Activated CD4-positive, alpha-beta T cell treated with anti-CD3 and anti-CD28 coated beads for 1 hour (primary cell): Measurements from ENCODE around the gene ARFGEF2.

Experiments
- DNase-seq: peaks from one replicate; pipeline ENCODE4 v3.0.0-alpha.2; 2020

The ARFGEF2 gene

GRCh38 chr20:48899881-48900280, 21.6 kb upstream of the ARFGEF2 start:
- DNase-seq = no peak

GRCh38 chr20:48901326-48901725, 20.2 kb upstream of the ARFGEF2 start:
- no peak for DNase-seq

GRCh38 chr20:48903705-48904104, 17.8 kb upstream of the ARFGEF2 start:
- no peak for DNase-seq

DNA sequence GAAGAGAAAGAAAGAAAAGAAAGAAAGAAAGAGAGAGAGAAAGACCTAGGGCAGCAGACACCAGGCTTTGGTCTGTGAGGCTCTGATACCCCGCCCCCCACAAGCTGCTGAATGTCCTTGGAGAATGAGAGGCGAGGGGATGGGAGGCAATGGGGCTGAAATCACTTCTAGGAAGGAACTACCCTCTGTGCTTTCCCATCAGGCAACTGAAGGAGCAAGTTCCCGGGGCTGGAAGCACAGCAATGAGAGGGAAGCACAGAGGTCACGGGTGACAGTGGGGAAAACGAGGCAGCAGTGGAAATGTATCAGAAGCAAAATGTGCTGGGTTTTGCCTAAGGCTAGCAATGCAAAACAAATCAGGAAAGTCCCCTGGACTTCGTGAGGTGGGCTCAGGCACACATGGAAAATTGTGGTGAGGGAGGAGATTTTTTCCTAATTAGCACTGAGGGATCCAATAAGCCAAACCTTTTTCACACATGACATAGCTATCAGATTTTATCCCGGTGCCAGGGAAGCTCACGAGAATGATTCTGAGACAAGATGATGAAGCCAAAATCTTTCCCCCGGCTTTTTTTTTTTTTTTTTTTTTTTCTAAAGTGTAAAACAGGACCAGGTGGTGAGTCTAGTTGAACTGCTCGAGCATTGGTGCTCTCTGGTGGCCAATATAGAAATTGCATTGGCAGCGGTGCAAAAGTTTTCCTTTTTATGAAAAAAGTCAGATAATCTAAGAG, 16.8 kb upstream of the ARFGEF2 start:
- peak; percentile 39 for DNase-seq

GRCh38 chr20:48905297-48905647, 16.2 kb upstream of the ARFGEF2 start:
- no peak for DNase-seq

- DNase-seq = no peak
Measured at GRCh38 chr20:48906221-48906877, 15.2 kb upstream of the ARFGEF2 start.

DNA sequence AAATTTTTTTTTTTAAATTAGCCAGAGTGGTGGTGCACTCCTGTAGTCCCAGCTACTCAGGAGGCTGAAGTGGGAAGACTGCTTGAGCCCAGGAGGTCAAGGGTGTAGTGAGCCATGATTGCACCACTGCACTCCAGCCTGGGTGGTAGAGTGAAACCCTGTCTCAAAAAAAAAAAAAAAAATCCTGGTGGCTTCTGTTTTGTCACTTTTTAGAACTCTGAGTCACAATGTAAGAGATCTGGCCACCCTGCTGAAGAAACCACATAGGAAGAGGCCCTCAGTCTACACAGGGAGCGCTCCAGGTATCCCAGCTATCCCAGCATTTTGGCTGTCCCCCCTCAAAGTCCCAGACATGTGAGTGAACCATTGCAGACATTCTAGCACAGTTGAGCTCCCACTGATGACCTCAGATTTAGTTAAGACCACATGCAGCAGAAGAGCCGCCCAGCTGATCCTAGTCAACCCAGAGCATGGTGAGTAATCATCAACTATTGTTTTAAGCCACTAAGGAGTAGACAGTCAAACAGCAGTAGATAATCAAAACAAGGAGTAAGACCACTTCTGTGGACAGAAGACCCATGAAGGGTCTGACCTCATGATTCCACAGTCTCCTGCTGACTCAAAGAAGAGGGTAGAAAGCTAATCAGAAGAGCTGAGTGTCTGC, 12.7 kb upstream of the ARFGEF2 start:
- no peak for DNase-seq

DNA sequence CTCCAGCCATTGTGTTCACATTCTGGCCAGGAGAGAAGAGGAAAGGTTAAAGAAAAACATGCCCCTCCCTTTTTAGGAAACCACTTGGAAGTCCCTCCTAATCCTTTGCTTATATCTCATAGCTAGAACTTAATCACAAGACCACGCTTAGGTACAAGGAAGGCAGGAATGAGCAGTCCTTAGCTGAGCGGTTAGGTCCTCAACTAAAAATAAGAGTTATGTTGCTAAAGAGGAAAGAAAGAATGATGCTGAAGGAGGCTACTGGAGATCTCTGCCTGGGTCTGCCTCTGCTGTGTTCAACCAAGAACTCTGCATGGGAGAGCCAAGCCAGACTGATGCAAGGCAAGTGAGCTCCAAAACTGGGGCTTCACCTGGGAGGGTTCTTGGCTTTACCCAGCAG, 11.6 kb upstream of the ARFGEF2 start:
- DNase-seq = no peak

DNA sequence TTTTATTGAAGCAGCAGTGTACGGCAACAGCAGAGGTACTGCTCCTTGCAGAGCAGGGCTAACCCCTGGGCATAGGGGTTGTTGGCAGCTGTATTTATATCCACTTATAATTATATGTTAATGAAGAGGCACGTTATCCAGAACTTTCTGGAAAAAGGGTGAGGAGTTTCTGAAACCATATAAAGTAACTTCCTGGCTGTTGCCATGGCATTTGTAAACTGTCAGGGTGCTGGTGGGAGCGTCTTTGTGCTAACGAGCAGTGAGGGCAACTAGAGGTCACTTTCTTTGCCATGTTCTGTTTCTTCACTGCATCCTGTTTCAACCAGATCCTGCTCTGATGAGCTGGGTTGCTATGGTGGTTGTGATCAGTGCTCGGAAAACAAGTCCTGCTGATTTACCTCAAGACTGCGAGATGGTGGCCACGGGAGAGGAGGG, 11.1 kb upstream of the ARFGEF2 start:
- DNase-seq = no peak

DNA sequence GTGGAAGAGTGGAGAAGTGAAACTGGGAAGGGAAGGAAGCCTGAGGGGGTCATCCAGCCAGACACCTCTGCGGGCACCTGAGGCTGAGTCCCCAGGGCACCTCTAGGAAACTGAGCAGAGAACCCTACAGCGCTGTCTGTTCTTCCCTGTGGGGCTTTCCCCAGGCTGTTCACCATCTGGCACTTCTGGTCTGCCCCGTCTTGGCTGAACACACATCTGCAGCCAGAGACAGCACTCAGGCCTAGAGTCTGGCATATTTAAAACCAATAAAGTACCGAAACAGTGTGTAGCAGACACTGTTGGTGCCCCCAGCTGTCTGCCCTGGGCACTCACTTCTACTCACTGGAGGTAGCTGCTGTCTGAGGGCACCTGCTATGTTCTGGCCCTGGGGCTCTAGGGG, 9.4 kb upstream of the ARFGEF2 start:
- DNase-seq = no peak

DNA sequence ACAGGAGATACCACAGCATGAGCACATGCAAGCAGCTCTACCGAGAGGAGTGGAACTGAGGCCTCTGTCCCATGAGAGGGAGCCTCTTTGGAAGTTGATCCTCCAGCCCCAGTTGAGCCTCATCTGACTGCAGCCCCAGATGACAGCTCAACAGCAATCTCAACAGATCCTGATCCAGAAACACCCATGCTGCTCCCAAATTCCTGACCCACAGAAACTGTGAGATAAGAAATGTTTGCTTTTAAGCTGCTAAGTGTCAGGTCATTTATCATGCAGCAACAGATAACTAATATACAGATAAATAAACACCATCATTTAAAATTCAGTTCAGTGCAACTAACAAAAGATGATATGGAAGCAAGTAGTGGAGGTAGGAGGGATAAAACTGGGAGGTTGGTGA, 4.8 kb upstream of the ARFGEF2 start:
- no peak for DNase-seq

- no peak for DNase-seq
Measured at GRCh38 chr20:48919336-48919881, 2.1 kb upstream of the ARFGEF2 start.

GRCh38 chr20:48919882-48920526, 1.5 kb upstream of the ARFGEF2 start:
- no peak for DNase-seq

DNA sequence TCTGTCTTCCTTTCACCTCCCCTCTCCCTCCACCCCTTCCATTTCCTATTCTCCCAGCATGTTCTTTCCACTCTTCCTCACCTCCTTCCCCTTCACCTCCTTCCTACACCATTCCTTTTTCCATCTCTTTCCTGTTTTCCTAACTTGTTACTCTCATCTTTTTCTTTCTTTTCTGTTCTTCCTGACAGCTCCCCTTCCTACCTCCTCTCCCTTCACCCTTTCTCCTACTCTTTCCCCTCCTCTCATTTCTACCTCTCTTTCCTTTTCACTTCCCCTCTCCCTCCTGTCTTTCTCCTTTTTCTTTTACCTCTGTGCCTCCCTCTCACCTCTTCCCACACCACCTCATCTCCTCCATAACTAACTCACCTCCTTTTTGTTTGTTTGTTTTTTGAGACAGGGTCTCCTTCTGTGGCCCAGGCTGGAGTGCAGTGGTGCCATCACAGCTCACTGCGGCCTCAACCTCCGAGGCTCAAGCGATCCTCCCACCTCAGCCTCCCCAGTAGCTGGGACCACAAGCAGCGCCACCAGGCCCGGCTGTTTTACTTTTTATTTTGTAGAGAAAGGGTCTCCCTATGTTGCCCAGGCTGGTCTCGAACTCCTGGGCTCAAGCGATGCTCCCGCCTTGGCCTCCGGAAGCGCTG, 864 bp upstream of the ARFGEF2 start:
- no peak for DNase-seq

DNA sequence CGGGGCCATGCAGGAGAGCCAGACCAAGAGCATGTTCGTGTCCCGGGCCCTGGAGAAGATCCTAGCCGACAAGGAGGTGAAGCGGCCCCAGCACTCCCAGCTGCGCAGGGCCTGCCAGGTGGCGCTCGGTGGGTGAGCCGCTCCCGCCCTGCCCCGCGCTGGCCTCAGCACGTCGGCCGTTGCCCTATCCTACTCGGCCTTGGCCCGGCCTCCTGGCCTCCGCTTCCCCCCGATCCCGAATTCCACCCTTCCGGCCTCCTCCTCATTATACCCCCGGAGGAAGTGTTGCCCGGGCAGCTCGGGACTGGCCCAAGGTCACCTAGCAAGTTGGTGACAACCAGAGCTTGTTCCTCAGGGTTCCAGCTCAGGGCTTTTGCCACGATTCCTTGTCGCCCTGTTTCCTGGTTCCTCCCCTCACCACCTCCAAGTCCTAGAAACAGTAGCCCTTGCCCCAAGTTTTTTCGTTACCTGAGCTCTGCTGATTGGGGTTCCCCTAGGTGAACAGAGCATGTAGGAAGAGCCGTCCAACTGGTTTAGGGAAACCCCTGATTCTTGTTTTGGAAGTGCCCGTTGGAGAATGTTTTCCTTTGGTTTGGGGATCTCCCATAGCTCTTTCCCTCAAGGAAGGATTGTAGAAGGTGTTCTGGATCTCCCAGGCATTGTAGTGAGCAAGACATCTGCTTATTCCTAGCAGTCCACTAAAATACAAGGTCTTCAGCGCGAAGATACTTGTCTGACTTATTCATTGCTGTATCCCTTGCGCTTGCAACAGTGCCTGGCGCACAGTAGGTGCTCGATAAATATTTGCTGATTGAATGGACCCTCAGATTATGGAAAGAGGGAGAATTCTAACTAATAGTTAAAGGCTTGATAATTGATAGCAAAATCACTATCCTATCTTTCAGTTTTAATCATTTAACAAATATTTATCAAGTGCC, 641 bp downstream of the ARFGEF2 start:
- DNase-seq = no peak

GRCh38 chr20:48923149-48923718, 1.7 kb downstream of the ARFGEF2 start:
- no peak for DNase-seq

DNA sequence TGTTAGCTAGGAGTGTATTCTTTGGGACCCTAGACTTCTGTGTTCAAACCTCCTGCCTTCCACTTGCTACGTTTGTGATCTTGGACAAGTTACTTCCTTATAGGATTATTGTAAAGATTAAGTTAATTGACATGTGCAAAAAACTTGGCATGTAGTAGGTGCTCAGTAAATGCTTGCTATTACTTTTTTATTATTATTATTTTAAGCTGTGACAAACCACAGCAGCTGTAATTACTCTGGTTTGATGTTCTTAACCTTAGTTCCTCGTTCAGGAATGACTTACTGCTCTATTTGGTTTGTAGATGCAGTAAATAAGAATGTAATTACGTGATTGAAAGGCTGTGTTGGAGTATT, 3.2 kb downstream of the ARFGEF2 start:
- no peak for DNase-seq

DNA sequence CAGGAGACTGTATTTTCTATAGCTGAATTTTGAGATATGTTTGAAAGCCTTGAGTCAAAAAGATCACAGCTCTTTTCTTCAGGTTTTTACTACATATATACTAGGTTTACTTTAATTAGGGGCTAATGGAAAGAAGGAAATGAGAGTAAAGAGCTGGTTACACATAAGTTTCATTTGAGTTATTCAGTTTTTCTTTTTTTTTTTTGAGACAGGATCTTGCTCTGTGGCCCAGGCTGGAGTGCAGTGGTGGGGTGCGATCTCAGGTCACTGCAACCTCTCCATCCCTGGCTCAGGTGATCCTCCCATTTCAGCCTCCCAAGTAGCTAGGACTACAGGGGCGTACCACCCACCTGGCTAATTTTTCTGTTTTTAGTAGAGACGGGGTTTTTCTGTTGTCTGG, 4.8 kb downstream of the ARFGEF2 start:
- DNase-seq = no peak

DNA sequence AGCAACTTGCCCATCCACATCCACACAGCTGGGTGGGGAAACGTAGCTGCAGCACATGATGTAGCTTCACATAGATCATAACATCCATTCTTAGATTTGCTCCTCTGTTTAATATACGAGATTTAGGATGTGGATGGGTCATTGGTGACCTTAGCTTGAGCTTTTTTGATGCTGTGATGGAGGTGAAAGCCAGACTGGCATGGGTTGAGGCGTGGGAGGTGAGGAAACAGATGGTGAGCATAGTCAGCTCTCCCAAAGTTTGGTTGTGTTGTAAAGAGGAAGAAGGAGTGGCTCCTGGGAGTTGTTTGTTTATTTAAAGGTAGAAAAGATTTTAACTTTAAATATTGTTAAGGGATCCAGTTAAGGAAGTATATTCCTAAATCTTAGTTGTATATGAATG, 5.3 kb downstream of the ARFGEF2 start:
- DNase-seq = no peak

GRCh38 chr20:48928832-48929725, 7.6 kb downstream of the ARFGEF2 start:
- no peak for DNase-seq
